ENCODE results near the gene PARL. TPM values are rescaled to one million over a fixed set of nuclear protein-coding genes. Genes with fewer than 3 reads are reported as not detected.
"Not testable (repeated sequence)": the region's sequence is repeated elsewhere in the genome, so short reads cannot be mapped to it uniquely, and the experiment has no call there.

PARL gene
- total and polyA plus RNA-seq, 9 of the 15 experiments (the other 6 are each of a cell fraction or from before 2014, with no cell fraction given): 39.5 to 82.4 (median 57.4) TPM

DNA sequence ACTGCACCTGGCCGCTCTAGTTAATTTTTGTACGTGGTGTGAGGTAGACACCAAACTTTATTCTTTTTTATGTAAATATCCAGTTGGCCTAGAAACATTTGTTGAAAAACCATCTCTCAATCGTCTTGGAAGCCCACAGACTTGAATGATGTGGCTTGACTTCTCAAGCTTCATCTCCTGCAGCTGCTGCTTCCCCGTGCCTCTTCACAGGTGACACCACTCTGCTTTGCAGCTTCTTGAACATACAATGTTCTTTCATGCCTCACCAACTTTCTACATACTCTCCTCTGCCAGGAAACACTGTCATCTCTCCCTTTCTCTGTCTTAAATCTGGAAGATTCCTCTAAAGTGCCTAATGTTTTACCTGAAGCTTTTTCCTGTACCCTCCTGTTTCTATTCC, 94.9 kb downstream of the PARL start:
- Histone ChIP-seq H3K36me3 (ENCODE audit: control insufficient read depth, insufficient read depth, low read length) (peaks cover 67% of the 10 kb centered on the region), H3K9me3 (replicated peaks; ENCODE audit: control insufficient read depth, insufficient read depth, low read depth, low read length) (no peaks in the 10 kb centered on the region), H3K4me3 (no peak overlapping the region), H2AFZ (ENCODE audit: low read depth, low read length) (no peak overlapping the region), H3K79me2 (ENCODE audit: control insufficient read depth, insufficient read depth, low read length) (no peaks in the 10 kb centered on the region), H3K27ac (ENCODE audit: extremely low read depth, low read depth, low read length) (no peak overlapping the region), H4K20me1 (replicated peaks; ENCODE audit: control insufficient read depth, insufficient read depth, low read length) (no peaks in the 10 kb centered on the region), H3K9me1 (ENCODE audit: control insufficient read depth, insufficient read depth, low read length) (no peaks in the 10 kb centered on the region), H3K27me3 (ENCODE audit: control insufficient read depth in 2 of 2, insufficient read depth in 2 of 2, low read length in 2 of 2) (no peaks in the 10 kb centered on the region), H3K4me2 (ENCODE audit: insufficient read depth, low read length) (no peak overlapping the region), H3K9ac (ENCODE audit: insufficient read depth in 1 of 2, low read depth in 2 of 2, low read length in 2 of 2) (no peak overlapping the region), H3K4me1 (replicated peaks in 1 of 2; ENCODE audit: control insufficient read depth in 2 of 2, insufficient read depth in 2 of 2, low read length in 2 of 2) (peaks cover 0 to 6% of the 10 kb centered on the region in 2 experiments; a peak in 3 of 5 replicates)
- DNase-seq (ENCODE audit: extremely low read depth in 1 of 4, low spot score in 3 of 4): no peak
- no peak for FAIRE-seq
- in situ Hi-C loops (cut with MboI) (no loop called here), intact Hi-C loops (cut with micrococcal nuclease) (no loop called here)
- ChIA-PET CTCF (ENCODE audit: low intra/inter-chr PET ratio) (no interaction called here), POLR2A (no interaction called here)
- no peak for ATAC-seq
- 77% methylated on average over 4 of the region's 4 CpGs for WGBS (ENCODE audit: insufficient coverage, low coverage, missing lambda C conversion rate)
- no TSS peak for BruUV-seq (replicated peaks)
- no peak for TF ChIP-seq ZNF232 (CRISPR knock-in tag; IDR thresholded peaks at IDR 0.05)
- TF ChIP-seq, protein P1, sequence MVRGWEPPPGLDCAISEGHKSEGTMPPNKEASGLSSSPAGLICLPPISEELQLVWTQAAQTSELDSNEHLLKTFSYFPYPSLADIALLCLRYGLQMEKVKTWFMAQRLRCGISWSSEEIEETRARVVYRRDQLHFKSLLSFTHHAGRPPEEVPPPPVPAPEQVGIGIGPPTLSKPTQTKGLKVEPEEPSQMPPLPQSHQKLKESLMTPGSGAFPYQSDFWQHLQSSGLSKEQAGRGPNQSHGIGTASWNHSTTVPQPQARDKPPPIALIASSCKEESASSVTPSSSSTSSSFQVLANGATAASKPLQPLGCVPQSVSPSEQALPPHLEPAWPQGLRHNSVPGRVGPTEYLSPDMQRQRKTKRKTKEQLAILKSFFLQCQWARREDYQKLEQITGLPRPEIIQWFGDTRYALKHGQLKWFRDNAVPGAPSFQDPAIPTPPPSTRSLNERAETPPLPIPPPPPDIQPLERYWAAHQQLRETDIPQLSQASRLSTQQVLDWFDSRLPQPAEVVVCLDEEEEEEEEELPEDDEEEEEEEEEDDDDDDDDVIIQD (CRISPR knock-in tag; IDR thresholded peaks at IDR 0.05): no peak
- TF ChIP-seq HDAC8 (tag; IDR thresholded peaks at IDR 0.05): no peak
- no peak for TF ChIP-seq RBM15 (IDR thresholded peaks at IDR 0.05; ENCODE audit: insufficient read depth, low read length)

DNA sequence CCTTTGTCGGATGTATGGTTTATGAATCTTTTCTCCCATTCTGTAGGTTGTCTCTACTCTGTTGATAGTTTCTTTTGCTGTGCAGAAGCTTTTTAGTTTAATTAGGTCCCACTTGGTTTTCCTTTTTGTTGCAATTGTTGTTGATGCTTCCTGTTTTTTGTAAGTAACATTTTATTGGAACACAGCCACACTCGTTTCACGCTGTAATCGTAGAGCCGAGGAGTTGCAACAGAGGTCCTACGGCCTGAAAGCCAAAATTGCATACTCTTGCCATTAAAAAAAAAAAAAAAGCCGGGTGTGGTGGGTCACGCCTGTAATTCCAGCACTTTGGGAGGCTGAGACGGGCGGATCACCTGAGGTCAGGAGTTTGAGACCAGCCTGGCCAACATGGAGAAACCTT, 100.2 kb downstream of the PARL start:
- H2AFZ ChIP-seq (ENCODE audit: low read depth, low read length); H3K4me2 ChIP-seq (ENCODE audit: insufficient read depth, low read length); H3K9ac ChIP-seq (ENCODE audit: insufficient read depth in 1 of 2, low read depth in 2 of 2, low read length in 2 of 2); POLR2A ChIA-PET; H3K9me3 ChIP-seq (replicated peaks; ENCODE audit: control insufficient read depth, insufficient read depth, low read depth, low read length); H3K9me1 ChIP-seq (ENCODE audit: control insufficient read depth, insufficient read depth, low read length); H3K27ac ChIP-seq (ENCODE audit: extremely low read depth, low read depth, low read length); FAIRE-seq; BruUV-seq (replicated peaks); in situ Hi-C loops (cut with MboI); H3K27me3 ChIP-seq (ENCODE audit: control insufficient read depth in 2 of 2, insufficient read depth in 2 of 2, low read length in 2 of 2); ATAC-seq; H4K20me1 ChIP-seq (replicated peaks; ENCODE audit: control insufficient read depth, insufficient read depth, low read length); H3K79me2 ChIP-seq (ENCODE audit: control insufficient read depth, insufficient read depth, low read length); CTCF ChIA-PET (ENCODE audit: low intra/inter-chr PET ratio); DNase-seq (ENCODE audit: extremely low read depth in 1 of 4, low spot score in 3 of 4); H3K4me1 ChIP-seq (replicated peaks in 1 of 2; ENCODE audit: control insufficient read depth in 2 of 2, insufficient read depth in 2 of 2, low read length in 2 of 2); intact Hi-C loops (cut with micrococcal nuclease); H3K4me3 ChIP-seq: not testable (repeated sequence)
- peaks cover 59% of the 10 kb centered on the region for H3K36me3 ChIP-seq (ENCODE audit: control insufficient read depth, insufficient read depth, low read length)
- WGBS (ENCODE audit: insufficient coverage, low coverage, missing lambda C conversion rate): 99% methylated on average over 10 of the region's 10 CpGs
